Hepatocyte (in vitro differentiated cells): ENCODE data around the gene COL28A1.

Experiments
- EZH2 ChIP-seq: fragments of 200-600 bp; sonication (generic); IDR thresholded peaks from 2 replicates; pipeline ENCODE4 v1.6.1; 2016; ENCODE audit warnings: antibody characterized with exemption, mild to moderate bottlenecking, borderline replicate concordance
- EZH2phosphoT487 ChIP-seq: fragments of 200-600 bp; sonication (generic); IDR thresholded peaks from one replicate; pipeline ENCODE4 v1.6.1; 2018; ENCODE audit warnings: antibody characterized with exemption, mild to moderate bottlenecking, low read depth, moderate library complexity; ENCODE audit not compliant: unreplicated experiment, severe bottlenecking
- TF ChIP-seq, protein P1 (sequence below): fragments of 200-600 bp; sonication (generic); IDR thresholded peaks from 2 replicates; pipeline ENCODE4 v1.5.1; 2016; ENCODE audit warnings: antibody characterized with exemption, mild to moderate bottlenecking; ENCODE audit not compliant: poor library complexity

DNA sequence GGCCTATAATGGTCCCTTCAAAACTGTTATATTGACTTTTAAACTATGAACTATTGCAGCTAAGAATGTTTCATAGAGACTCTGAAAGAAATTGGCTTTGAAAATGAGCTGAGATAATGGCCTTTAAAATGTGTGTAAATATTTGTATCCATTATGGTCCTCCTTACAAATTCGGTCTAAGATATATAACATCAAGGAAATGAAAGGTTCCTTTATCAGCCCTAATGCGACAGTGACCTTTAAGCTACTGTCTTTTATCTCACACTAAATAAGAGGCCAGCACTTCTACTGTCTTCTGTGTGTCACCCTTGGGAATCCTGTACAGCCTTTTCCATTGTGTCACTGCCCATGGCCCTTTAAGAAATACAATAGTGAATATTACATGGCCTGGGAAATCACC, 19.5 kb downstream of the COL28A1 start:
- TF ChIP-seq EZH2phosphoT487 = no peak
- TF ChIP-seq, protein P1, sequence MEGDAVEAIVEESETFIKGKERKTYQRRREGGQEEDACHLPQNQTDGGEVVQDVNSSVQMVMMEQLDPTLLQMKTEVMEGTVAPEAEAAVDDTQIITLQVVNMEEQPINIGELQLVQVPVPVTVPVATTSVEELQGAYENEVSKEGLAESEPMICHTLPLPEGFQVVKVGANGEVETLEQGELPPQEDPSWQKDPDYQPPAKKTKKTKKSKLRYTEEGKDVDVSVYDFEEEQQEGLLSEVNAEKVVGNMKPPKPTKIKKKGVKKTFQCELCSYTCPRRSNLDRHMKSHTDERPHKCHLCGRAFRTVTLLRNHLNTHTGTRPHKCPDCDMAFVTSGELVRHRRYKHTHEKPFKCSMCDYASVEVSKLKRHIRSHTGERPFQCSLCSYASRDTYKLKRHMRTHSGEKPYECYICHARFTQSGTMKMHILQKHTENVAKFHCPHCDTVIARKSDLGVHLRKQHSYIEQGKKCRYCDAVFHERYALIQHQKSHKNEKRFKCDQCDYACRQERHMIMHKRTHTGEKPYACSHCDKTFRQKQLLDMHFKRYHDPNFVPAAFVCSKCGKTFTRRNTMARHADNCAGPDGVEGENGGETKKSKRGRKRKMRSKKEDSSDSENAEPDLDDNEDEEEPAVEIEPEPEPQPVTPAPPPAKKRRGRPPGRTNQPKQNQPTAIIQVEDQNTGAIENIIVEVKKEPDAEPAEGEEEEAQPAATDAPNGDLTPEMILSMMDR = no peak
- TF ChIP-seq EZH2 = no peak
